HG03064 (cell line): ENCODE measurements around the gene LIMK2.
A peak's percentile ranks its signal among the peaks of the same experiment; 100 is the strongest.
"Not testable (repeated sequence)": the region's sequence is repeated elsewhere in the genome, so short reads cannot be mapped to it uniquely, and the experiment has no call there.

Experiments
- ATAC-seq: cut with Tn5 transposase; IDR thresholded peaks from one replicate; pipeline ENCODE4 v1.9.1; 2021; ENCODE audit warnings: low read depth; ENCODE audit not compliant: unreplicated experiment

The LIMK2 gene

GRCh38 chr22:31288496-31289240, 76.6 kb downstream of the LIMK2 start:
- no peak for ATAC-seq

GRCh38 chr22:31289344-31289743, 77.2 kb downstream of the LIMK2 start:
- ATAC-seq = no peak

GRCh38 chr22:31290494-31291471, 78.7 kb downstream of the LIMK2 start:
- ATAC-seq = peak; percentile 68

- ATAC-seq = no peak
Measured at GRCh38 chr22:31291481-31292235, 79.6 kb downstream of the LIMK2 start.

- ATAC-seq = no peak
Measured at GRCh38 chr22:31292236-31292989, 80.3 kb downstream of the LIMK2 start, which contains the start of gene PIK3IP1. PIK3IP1 (minus strand) TSS chr22:31292488; CDS start chr22:31292344, 144 bp downstream.

- ATAC-seq = no peak
Measured at GRCh38 chr22:31295360-31295759, 83.3 kb downstream of the LIMK2 start.

- no peak for ATAC-seq
Measured at GRCh38 chr22:31295831-31296657, 83.9 kb downstream of the LIMK2 start.

GRCh38 chr22:31300896-31301295, 88.8 kb downstream of the LIMK2 start:
- no peak for ATAC-seq

- no peak for ATAC-seq
Measured at GRCh38 chr22:31302006-31302405, 89.9 kb downstream of the LIMK2 start.

- no peak for ATAC-seq
Measured at GRCh38 chr22:31302537-31302936, 90.4 kb downstream of the LIMK2 start.

- no peak for ATAC-seq
Measured at GRCh38 chr22:31305194-31305593, 93.1 kb downstream of the LIMK2 start.

GRCh38 chr22:31308181-31308580, 96.1 kb downstream of the LIMK2 start:
- no peak for ATAC-seq

GRCh38 chr22:31313366-31314147, 101.5 kb downstream of the LIMK2 start:
- ATAC-seq = no peak

GRCh38 chr22:31314220-31314619, 102.1 kb downstream of the LIMK2 start:
- ATAC-seq = not testable (repeated sequence)

- ATAC-seq = no peak
Measured at GRCh38 chr22:31321421-31321820, 109.3 kb downstream of the LIMK2 start.

- ATAC-seq = no peak
Measured at GRCh38 chr22:31323578-31324550, 111.8 kb downstream of the LIMK2 start.

GRCh38 chr22:31326877-31327276, 114.8 kb downstream of the LIMK2 start:
- no peak for ATAC-seq
